ENCODE data around the gene GIGYF2. TPM values are rescaled to one million over a fixed set of nuclear protein-coding genes. Genes with fewer than 3 reads are reported as not detected.

Gene GIGYF2
- total RNA-seq, 1 experiment from 2014 or later: 68.3 TPM

DNA sequence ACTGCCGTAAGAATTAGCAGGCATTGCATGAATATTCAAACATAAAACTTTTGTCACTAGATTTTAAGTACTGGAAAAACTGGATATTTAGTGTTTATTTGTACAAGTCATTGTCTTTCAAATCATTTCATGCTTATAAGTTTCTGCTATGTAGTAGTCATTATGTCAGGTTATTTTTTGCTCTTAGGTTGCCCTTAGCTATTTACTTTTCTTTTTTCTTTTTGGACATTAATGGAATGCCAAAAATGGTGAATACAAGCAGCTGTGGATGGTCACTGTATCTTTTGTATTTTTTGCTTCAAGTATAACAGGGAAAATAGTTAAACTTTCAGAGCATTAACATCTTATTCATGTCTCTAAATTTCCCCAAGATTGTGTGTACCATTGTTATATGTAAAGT, 97.8 kb downstream of the GIGYF2 start:
- ChIA-PET POLR2A (no interaction called here), CTCF (no interaction called here)
- DNase-seq (ENCODE audit: low read depth, low spot score) (no peak), ATAC-seq (no peak)
- Histone ChIP-seq H3K27me3 (ENCODE audit: control insufficient read depth, insufficient read depth, low read length) (no peaks in the 10 kb centered on the region), H3K4me3 (ENCODE audit: low read depth in 2 of 2, low read length in 2 of 2) (no peak overlapping the region), H3K27ac (ENCODE audit: low read length) (no peak overlapping the region; the same call in 1 of the 2 replicates), H3K9me3 (ENCODE audit: control insufficient read depth, insufficient read depth, low read depth, low read length) (no peaks in the 10 kb centered on the region), H3K4me1 (ENCODE audit: control insufficient read depth, insufficient read depth, low read length) (no peaks in the 10 kb centered on the region), H3K36me3 (ENCODE audit: control insufficient read depth, insufficient read depth, low read length) (peaks cover 25% of the 10 kb centered on the region)
- in situ Hi-C loops (cut with HindIII; ENCODE audit: low pct_unique_long_range_greater_than_20kb, low sequenced_read_pairs): no loop called here
- TF ChIP-seq SIN3A (IDR thresholded peaks at IDR 0.05; ENCODE audit: borderline replicate concordance, insufficient read depth, low read depth, low read length): no peak
- TF ChIP-seq POLR2AphosphoS5 (IDR thresholded peaks at IDR 0.05; ENCODE audit: low read depth, low read length): no peak
- TF ChIP-seq, protein P1, sequence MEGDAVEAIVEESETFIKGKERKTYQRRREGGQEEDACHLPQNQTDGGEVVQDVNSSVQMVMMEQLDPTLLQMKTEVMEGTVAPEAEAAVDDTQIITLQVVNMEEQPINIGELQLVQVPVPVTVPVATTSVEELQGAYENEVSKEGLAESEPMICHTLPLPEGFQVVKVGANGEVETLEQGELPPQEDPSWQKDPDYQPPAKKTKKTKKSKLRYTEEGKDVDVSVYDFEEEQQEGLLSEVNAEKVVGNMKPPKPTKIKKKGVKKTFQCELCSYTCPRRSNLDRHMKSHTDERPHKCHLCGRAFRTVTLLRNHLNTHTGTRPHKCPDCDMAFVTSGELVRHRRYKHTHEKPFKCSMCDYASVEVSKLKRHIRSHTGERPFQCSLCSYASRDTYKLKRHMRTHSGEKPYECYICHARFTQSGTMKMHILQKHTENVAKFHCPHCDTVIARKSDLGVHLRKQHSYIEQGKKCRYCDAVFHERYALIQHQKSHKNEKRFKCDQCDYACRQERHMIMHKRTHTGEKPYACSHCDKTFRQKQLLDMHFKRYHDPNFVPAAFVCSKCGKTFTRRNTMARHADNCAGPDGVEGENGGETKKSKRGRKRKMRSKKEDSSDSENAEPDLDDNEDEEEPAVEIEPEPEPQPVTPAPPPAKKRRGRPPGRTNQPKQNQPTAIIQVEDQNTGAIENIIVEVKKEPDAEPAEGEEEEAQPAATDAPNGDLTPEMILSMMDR (IDR thresholded peaks at IDR 0.05): no peak
- TF ChIP-seq TCF7L2 (IDR thresholded peaks at IDR 0.05; ENCODE audit: low read depth, low read length): no peak
- TF ChIP-seq, protein P2, sequence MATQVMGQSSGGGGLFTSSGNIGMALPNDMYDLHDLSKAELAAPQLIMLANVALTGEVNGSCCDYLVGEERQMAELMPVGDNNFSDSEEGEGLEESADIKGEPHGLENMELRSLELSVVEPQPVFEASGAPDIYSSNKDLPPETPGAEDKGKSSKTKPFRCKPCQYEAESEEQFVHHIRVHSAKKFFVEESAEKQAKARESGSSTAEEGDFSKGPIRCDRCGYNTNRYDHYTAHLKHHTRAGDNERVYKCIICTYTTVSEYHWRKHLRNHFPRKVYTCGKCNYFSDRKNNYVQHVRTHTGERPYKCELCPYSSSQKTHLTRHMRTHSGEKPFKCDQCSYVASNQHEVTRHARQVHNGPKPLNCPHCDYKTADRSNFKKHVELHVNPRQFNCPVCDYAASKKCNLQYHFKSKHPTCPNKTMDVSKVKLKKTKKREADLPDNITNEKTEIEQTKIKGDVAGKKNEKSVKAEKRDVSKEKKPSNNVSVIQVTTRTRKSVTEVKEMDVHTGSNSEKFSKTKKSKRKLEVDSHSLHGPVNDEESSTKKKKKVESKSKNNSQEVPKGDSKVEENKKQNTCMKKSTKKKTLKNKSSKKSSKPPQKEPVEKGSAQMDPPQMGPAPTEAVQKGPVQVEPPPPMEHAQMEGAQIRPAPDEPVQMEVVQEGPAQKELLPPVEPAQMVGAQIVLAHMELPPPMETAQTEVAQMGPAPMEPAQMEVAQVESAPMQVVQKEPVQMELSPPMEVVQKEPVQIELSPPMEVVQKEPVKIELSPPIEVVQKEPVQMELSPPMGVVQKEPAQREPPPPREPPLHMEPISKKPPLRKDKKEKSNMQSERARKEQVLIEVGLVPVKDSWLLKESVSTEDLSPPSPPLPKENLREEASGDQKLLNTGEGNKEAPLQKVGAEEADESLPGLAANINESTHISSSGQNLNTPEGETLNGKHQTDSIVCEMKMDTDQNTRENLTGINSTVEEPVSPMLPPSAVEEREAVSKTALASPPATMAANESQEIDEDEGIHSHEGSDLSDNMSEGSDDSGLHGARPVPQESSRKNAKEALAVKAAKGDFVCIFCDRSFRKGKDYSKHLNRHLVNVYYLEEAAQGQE (IDR thresholded peaks at IDR 0.05; ENCODE audit: insufficient read depth in 1 of 2, low read depth in 2 of 2, low read length in 1 of 2): no peak
- no TSS peak for BruUV-seq (replicated peaks)
- intact Hi-C loops (cut with micrococcal nuclease; ENCODE audit: unreplicated experiment): no loop called here

DNA sequence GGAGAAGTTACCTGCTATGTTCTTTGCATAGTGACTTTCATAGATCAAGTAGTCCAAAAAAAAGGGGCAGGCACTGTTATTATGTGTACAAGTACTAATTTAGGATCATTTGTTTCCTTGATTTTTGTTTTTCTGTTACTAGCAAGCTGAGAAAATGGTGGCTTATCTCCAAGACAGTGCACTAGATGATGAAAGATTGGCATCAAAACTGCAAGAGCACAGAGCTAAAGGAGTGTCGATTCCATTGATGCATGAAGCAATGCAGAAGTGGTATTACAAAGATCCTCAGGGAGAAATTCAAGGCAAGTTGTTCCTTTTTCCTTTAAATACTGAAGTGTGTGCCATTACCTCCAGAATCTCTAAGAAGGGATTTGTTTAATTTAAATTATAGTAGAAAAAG, 98.8 kb downstream of the GIGYF2 start:
- Histone ChIP-seq H3K27ac (ENCODE audit: low read length) (peak overlapping the region; percentile 13; the same call in 1 of the 2 replicates), H3K4me1 (ENCODE audit: control insufficient read depth, insufficient read depth, low read length) (no peaks in the 10 kb centered on the region), H3K27me3 (ENCODE audit: control insufficient read depth, insufficient read depth, low read length) (no peaks in the 10 kb centered on the region), H3K36me3 (ENCODE audit: control insufficient read depth, insufficient read depth, low read length) (peaks cover 19% of the 10 kb centered on the region), H3K9me3 (ENCODE audit: control insufficient read depth, insufficient read depth, low read depth, low read length) (no peaks in the 10 kb centered on the region), H3K4me3 (ENCODE audit: low read depth in 2 of 2, low read length in 2 of 2) (no peak overlapping the region)
- CTCF ChIA-PET: no interaction called here
- BruUV-seq (replicated peaks): no TSS peak
- in situ Hi-C loops (cut with HindIII; ENCODE audit: low pct_unique_long_range_greater_than_20kb, low sequenced_read_pairs): no loop called here
- no peak for ATAC-seq
- no peak for DNase-seq (ENCODE audit: low read depth, low spot score)
- TF ChIP-seq POLR2AphosphoS5 (IDR thresholded peaks at IDR 0.05; ENCODE audit: low read depth, low read length) (no peak), TCF7L2 (IDR thresholded peaks at IDR 0.05; ENCODE audit: low read depth, low read length) (no peak), SIN3A (IDR thresholded peaks at IDR 0.05; ENCODE audit: borderline replicate concordance, insufficient read depth, low read depth, low read length) (no peak)
- TF ChIP-seq, protein P2 (IDR thresholded peaks at IDR 0.05; ENCODE audit: insufficient read depth in 1 of 2, low read depth in 2 of 2, low read length in 1 of 2): no peak
- TF ChIP-seq, protein P1 (IDR thresholded peaks at IDR 0.05): no peak
- intact Hi-C loops (cut with micrococcal nuclease; ENCODE audit: unreplicated experiment): no loop called here
- POLR2A ChIA-PET: no interaction called here
